Stimulated activated CD4-positive, alpha-beta T cell treated with anti-CD3 and anti-CD28 coated beads, Interleukin-2, amount 100 ng/mL, for 4 hours (primary cell): ENCODE results near the gene PRKCB.
"Not testable (repeated sequence)": the region's sequence is repeated elsewhere in the genome, so short reads cannot be mapped to it uniquely, and the experiment has no call there.

ENCODE experiments used
- DNase-seq: peaks from one replicate; pipeline ENCODE4 v3.0.0-alpha.2; 2020; ENCODE audit warnings: low read depth

PRKCB gene

DNA sequence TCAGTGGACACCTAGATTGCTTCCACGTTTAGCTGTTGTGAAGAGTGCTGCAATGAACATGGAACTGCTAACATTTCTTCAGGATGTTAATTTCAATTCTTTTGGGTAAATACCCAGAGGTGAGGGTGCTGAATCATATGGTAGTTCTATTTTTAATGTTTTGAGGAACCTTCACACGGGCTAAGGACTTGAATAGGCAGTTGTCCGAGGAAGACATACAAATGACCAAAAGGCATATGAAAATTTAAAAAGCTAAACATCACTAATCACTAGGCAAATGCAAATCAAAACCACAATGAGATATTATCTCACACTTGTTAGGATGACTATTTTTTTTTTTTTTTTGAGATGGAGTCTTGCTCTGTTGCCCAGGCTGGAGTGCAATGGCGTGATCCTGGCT is 173.3 kb downstream of the PRKCB start:
- DNase-seq: no peak

DNA sequence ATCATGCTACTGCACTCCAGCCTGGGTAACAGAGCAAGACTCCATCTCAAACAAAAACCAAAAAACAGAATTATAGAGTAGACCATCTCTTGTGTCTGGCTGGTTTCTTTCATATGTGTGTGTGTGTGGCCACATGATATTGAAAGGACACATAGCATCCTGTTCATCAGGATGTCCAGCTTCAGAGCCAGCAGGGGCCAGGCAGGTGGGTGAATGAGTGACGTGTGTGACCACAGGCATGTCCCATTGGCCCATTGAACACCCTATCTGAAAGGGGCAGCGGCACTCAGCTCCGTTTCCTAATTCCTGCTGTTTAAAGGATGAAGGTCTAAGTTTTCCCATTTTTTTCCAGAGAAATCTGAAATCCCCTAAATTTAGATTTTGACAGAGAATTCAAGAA is 174.2 kb downstream of the PRKCB start:
- no peak for DNase-seq

DNA sequence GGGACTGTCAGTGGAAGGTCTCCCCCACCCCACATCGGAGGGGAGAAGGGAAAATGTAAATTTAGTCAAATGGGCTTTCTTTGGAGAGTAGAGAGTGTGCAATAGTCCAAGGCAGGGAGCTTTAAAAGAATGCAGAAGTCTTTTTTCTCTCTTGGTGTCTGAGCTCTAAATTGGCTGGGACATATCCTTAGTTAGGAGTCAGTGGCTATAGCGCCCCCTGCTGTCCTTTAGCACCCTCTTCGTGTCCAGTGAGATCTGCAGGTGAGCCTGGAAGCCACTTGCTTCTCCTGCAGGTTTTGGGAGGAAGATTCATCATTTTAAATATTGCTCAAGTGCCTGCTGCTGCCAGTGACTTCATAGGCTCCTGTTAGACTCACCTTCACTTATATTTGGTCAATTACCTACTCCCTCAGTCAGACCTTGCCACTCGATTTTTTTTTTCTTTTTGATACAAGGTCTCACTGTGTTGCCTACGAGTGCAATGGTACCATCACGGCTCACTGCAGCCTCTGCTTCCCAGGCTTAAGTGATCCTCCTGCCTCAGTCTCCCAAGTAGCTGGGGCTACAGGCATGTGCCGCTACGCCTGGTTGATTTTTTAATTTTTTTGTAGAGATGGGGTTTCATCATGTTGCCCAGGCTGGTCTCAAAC is 174.8 kb downstream of the PRKCB start:
- DNase-seq: peak; percentile 71

DNA sequence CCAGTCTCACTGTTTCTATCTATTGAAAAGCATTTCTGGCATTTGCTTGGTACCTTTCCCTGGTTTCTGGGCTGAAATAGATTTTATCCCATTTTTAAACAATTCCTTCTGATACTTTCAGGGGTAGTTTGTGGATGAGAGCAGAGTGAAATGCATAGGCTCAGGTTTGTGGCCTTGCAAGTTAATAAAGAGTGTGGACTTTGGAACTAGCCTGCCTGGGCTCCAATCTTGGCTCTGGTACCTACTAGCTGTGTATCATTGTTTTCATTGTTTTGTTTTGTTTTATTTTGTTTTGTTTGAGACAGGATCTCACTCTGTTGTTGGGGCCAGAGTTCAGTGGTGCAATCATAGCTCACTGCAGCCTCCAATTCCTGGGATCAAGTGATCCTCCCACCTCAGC is 175.5 kb downstream of the PRKCB start:
- DNase-seq: no peak

DNA sequence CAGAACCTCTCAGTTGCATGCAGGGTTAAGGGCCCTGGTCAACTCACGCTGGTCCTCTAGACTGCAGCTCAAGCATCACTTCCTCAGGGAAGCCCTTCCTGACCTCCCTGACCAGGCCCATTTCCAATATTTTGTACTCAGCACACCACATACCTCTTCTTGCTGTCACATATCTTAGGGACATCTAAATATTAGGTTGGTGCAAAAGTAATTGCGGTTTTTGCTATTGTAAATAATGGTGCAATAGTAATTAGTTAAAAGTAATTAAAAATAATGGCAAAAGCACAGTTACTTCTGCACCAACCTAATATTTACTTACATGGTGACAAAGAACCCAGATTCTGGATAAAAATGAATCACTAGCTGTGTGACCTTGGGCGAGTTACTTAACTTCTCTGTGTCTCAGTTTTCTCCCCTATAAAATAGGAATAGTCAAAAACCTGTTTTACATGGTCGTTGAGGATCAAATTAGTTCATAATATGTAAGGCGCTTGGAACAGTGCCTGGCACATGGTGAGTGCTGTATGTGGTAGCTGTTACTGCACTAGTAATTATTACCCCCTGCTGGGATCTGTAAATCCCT is 177.4 kb downstream of the PRKCB start:
- DNase-seq: no peak

DNA sequence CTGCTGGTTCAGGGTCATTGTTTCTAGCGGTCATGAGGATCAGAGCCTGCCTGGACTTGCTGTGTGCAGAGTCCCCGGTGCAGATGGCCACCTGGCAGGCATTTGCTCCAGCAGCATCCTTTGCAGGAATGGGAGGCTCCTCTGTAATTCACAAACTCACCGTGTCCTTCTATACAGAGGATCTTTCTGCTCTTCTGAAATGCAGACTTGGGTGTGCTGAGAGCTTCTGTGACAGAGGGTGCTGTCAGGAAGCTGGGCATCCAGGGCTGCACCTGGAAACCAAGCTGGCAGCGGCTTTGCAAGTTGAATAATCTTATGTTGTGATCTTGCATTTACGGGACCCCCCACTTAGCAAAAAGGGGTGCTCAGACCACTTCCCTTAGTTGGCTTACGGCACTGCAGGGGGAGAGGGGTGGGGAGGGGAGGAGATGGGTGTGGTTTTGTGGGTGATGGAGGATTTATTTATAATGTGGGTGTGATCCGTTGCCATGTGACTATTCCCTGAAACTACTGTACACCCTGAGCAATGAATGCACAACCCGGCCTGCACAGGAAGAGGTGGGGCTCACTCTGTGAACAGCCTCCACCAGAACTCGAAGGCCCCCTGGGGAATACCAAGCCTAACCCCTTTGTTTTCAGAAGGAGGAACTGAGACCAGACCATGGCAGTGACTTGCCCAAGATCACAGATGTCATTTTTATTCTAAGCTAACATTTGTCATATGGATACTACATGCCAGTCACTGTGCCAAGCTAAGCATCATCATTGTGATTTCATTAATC is 178.3 kb downstream of the PRKCB start:
- DNase-seq: peak; percentile 25

DNA sequence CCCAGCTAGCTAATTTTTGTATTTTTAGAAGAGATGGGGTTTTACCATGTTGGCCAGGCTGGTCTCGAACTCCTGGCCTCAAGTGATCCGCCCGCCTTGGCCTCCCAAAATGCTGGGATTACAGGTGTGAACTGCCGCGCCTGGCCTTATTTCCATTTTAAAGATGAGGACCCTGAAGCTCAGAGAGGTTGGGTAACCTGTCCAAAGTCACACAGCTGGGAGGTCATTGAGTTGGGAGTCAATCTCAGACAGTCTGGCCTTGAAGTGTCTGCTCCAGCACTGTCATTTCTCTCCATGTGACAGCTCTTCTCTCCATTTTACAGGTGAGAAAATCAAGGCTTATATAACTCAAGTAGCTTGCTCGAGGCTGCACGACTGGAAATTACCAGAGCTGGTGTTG is 179.2 kb downstream of the PRKCB start:
- not testable (repeated sequence) for DNase-seq

DNA sequence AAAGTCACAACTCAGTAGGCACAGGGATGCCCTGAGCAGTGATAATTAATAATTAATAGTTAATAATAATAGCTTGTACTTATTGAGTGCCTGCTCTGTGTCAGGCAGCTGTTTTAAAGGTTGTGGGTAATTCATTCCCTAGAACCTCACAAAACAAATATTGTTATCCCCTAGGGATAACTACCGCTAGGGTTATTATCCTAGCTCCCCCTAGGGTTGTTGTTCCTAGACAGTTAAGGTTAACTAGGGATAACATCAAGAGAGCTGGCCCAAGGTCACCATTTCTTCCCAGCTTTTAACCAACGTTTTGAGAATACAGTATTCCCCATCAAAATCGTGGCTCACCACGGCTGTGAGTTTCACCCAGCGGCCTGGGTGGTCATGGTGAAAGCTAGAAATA is 180.1 kb downstream of the PRKCB start:
- no peak for DNase-seq

DNA sequence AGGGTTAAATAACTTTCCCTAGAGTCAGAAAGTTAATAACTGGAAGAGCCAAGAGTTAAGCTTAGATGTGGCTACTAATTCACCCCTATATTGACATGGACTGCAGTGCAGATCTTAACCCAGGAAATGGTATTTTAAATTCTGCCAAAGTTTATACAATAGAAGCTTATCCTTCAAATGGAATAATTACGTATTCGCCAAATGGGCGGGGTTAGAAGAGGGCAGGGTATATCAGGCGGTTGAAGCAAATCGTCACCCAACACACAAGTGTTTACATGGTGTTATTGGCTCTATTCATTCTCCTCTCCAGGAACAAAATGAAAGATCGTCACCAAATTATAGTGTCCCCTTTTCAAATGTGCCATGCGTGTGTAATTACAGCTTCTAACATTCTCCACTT is 182.7 kb downstream of the PRKCB start:
- DNase-seq: no peak

DNA sequence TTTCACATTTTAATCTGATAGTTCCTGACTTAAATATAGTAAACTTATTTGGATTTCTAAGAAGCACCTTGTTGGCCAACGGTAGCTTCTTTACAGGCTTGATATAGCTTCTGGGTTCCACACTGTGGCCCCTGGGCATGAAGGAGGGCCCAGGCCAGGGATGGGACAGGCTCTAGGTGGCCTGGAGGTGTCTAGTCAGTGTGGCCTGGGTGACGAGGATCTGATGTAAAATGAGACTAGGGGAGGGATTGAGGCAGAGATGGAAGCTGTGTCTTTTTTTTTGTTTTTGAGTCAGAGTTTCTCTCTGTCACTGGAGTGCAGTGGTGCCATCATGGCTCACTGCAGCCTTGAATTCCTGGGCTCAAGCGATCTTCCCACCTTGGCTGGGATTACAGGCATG is 187.0 kb downstream of the PRKCB start:
- no peak for DNase-seq

DNA sequence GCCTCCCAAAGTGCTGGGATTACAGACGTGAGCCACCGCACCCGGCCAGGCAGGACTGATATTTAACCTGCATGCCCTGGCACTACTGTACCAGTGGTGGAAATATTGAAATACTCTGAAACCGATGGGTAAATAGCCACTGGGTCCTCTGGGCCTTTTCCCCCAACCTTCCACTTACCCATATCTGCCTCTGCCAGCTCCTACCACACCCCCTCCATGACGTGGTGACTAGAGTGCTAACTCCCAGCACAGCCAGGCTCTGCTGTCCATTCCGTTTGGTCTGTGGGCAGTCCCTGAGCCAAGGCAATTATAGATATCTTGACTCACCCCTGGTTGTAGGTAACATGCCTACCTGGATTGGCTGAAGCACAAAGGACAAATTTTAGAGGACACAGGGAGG is 187.8 kb downstream of the PRKCB start:
- no peak for DNase-seq

DNA sequence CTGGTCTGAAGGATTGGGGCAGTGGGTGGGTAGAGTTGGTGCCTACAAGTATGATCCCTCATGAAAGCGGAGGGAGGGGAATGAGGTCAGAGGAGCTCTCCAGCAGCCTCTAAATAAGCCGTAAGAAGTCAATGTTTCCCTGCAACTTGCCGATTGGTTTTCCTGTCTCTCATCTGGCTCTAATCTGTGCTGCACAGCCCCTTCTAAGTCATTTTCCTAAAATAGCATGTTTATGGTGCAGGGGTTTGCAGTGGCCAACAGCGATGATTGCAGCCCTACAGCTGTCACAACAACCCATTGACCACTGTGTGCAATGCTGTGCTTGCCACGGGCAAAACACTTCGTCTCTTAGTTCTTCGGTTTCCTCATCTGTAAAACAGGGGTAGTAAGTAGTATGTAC is 189.2 kb downstream of the PRKCB start:
- no peak for DNase-seq

DNA sequence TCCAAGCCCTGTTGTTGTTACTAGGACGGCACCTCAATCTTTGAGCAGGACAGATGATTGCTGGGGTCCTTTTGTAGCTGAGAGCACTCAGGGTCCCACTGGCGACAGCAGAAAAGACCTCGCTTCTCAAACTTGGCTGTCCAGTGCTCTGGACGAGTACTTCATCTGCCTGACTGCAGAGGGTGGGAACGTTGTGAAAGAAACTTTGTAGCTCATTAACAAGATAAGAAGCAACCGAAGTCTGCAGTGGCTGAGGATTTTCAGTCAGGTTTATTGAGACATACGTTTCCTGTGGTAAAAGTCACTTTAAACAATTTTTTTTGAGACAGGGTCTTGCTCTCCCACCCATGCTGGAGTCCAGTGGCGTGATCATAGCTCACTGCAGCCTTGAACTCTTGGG is 191.7 kb downstream of the PRKCB start:
- no peak for DNase-seq

DNA sequence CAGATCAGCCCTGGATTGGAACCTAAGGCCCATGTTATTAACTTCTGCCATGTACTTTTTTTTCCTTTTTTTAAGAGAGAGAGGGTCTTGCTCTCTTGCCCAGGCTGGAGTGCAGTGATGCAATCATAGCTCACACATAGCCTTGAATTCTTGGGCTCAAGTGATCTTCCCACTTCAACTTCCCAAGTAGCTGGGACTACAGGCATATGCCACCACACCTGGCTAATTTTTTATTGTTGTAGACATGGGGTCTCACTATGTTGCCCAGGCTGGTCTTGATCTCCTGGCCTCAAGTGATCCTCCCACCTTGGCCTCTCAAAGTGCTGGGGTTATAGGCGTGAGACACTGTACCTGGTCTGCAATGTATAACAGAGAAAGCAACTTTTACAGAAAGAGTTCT is 194.1 kb downstream of the PRKCB start:
- not testable (repeated sequence) for DNase-seq

DNA sequence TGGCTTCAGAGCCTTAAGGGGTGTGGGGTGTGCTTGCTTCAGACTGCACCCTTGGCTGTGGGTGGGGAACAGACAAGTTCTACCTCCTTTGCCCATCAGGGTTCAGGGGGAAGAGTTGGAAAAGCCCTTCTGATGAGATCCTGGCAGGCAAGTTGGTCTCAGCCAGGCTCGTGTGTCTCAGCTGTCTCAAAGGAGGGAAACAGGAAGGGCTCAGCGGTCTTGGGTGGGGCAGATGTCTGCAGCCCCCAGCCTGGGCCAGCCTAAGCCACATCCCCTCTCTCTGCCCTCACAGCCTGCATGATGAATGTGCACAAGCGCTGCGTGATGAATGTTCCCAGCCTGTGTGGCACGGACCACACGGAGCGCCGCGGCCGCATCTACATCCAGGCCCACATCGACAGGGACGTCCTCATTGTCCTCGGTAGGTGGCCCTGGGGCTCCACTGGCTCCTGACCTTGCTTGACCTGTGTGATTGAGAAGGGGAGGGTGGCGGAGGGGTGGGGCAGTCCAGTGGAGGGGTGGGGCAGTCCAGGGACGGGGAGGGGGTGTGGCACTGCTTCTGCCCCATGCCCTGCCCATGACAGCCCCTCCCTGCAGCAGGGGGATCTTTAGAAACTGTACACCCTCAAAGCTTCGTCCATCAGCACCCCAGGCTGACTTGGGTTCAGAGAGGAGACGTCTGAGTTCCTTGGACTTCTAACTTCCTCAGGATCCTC is 199.5 kb downstream of the PRKCB start:
- no peak for DNase-seq

DNA sequence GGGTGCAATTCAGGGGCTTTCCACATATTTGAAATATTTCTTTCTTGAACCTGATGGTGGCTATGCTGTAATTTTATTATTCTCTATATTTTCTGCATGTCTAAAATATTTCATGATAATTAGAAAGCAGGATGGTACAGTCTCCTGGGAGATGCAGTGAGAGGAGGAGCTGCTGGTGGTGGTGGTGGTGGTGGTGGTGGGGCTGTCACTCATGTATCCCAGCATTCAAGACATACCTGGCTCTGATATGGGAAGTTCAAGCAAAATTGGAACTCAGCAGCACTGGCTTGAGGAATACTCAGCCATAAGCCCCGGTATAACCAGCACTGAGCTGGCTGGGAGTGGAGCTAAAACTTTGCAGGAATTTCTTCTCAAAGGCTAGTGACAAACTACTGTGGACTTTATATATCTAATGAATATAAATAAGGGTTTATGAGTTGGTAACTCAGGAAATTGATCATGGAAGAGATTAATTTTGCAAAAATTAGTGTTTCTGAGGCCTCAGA is 200.3 kb downstream of the PRKCB start:
- DNase-seq: no peak

DNA sequence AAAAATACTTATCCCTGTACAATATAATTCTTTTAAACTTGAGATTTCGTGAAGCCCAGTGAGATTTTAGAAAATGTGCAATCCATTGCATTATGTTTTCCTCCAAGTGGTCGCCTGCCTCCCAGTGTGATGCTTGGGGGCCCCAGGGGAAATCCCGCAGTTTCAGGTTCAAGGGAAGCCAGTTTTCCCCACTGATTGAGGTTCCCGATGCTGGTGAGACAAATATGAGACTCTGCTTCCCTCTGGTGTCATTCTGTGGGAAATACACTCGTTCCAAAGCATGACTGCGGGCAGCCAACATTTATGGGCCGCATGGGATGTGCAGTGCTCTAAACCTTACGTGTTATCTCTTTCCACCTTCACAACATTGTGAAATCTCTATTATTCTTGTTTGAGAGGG is 200.8 kb downstream of the PRKCB start:
- DNase-seq: peak; percentile 15

DNA sequence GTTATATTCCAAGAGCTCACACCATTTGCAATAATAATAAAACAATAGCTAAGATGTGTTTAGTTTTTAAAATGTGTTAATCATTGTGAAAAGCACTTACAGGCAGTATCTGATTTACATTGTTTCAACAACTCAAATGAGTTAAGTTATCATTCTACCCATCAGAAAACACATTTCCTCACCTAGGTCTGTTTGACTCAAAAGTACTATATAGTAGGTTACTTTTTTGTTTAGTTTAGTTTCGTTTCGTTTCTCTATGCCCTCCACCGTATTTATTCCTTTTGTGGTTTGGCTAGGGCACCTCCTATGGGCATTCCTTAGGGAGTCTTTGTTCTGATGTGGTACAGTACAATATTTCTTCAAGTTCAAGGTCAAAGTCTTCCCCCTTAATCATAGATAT is 201.6 kb downstream of the PRKCB start:
- DNase-seq: no peak

DNA sequence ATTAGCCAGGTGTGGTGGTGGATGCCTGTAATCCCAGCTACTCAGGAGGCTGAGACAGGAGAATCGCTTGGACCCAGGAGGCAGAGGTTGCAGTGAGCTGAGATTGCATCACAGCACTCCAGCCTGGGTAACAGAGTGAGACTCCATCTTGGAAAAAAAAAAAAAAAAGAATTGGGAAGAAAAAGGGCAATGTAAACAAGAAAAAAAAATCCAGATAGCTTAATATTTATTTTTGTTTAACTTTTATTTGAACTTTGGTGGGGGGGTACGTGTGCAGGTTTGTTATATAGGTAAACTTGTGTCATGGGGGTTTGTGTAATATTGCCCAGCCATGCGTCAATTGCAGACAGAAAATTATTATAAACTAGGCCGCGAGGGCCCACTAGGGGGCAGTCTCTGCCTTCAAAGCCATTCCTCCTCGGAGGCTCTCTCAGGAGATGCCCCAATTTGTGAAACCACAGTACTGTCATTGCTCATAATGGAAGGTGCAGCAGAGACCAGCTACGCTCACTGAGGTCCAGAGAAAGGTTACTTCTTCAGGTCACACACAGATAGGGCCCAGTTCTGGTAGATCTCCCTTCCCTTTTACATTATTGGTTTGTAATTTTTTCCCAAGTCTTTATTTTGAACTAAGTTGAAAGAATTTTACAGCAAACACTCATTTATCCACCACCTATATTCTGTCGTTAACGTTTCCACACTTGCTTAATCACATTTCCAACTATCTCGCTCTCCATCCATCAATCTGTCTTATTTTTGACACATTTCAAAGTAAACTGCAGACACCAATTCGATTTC is 206.2 kb downstream of the PRKCB start:
- peak; percentile 49 for DNase-seq

DNA sequence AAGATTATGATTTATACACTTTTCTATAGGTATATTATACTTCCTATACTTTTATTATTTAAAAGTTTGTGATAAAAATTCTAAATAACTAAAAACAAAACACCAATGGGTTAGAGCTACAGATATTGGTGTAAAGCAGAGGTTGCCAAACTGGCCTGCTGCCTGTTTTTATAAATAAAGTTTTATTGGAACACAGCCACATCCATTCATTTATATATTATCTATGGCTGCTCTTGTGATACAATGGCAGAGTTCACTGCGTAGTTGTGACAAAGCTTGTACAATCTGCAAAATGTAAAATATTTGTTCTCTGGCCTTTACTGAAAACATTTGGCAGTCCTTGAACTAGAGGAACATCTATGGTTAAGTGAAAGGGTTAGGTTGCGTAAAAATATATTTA is 208.7 kb downstream of the PRKCB start:
- DNase-seq: no peak

DNA sequence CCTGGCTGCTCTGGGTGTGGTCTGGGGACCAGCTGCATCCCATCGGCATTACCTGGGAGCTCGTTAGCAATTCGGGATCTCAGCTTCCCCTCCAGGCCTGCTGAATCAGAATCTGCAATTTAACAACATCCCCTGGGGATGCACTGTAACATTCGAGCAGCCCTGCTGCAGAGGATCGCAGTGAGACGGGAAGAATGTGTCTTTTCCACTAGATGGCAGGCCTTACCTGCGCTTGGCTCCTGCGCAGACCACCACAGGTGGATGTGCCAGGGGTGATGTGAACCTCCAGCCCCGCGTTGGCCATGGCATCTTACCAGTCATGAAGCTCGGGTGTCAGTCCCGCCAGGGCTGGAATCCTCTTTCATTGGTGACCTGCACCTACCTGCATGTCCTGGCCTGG is 209.9 kb downstream of the PRKCB start:
- DNase-seq: no peak

DNA sequence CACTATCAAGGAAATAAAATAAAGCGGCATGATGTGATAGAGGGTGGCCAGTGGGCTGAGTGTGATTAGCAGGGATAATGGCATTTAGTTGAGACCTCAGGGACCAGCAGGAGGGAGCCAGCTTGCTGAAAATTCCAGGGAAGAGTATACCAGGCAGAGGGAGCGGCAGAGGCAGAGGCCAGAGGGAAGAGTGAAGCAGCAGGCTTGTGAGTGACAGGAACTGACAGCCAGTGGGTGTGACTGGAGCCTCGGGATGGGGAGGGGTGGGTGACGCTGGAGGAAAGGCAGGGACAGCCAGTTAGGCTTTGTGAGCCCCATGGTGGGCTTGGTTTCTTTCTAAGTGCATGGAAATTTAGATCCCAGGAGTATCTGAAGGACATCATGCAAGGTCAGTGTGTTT is 210.7 kb downstream of the PRKCB start:
- no peak for DNase-seq
